GM20000 (cell line): Measurements from ENCODE around the gene CFAP299.
"Not testable (repeated sequence)": the region's sequence is repeated elsewhere in the genome, so short reads cannot be mapped to it uniquely, and the experiment has no call there.

Source experiments
- DNase-seq: peaks from one replicate; pipeline ENCODE4 v3.0.0; 2012; ENCODE audit warnings: low spot score
- CTCF ChIP-seq: IDR thresholded peaks from 2 replicates; pipeline ENCODE4 v1.5.1; 2012; ENCODE audit warnings: mild to moderate bottlenecking, control low read depth; ENCODE audit errors: extremely low read depth, missing control alignments

The CFAP299 gene

GRCh38 chr4:80311130-80311529 lies 24.4 kb upstream of the CFAP299 start:
- no peak for TF ChIP-seq CTCF
- no peak for DNase-seq

- no peak for TF ChIP-seq CTCF
- no peak for DNase-seq
Observed at GRCh38 chr4:80312124-80312523, 23.4 kb upstream of the CFAP299 start.

- TF ChIP-seq CTCF = no peak
- DNase-seq = no peak
Observed at GRCh38 chr4:80313627-80314026, 21.9 kb upstream of the CFAP299 start.

- not testable (repeated sequence) for DNase-seq
Observed at GRCh38 chr4:80315848-80316247, 19.7 kb upstream of the CFAP299 start.

- DNase-seq = no peak
- TF ChIP-seq CTCF = no peak
Observed at GRCh38 chr4:80321341-80321740, 14.2 kb upstream of the CFAP299 start.

- no peak for DNase-seq
- TF ChIP-seq CTCF = no peak
Observed at GRCh38 chr4:80321776-80322175, 13.8 kb upstream of the CFAP299 start.

- DNase-seq = no peak
- no peak for TF ChIP-seq CTCF
Observed at GRCh38 chr4:80322716-80323115, 12.8 kb upstream of the CFAP299 start.

- TF ChIP-seq CTCF = no peak
- no peak for DNase-seq
Observed at GRCh38 chr4:80324171-80324570, 11.4 kb upstream of the CFAP299 start.
